ENCODE results near the gene KHDC1L.
"Not testable (repeated sequence)": the region's sequence is repeated elsewhere in the genome, so short reads cannot be mapped to it uniquely, and the experiment has no call there.

Gene KHDC1L

GRCh38 chr6:73207221-73207837 lies 18.0 kb downstream of the KHDC1L start:
- no peak for DNase-seq (ENCODE audit: low read depth in 3 of 3)

DNA sequence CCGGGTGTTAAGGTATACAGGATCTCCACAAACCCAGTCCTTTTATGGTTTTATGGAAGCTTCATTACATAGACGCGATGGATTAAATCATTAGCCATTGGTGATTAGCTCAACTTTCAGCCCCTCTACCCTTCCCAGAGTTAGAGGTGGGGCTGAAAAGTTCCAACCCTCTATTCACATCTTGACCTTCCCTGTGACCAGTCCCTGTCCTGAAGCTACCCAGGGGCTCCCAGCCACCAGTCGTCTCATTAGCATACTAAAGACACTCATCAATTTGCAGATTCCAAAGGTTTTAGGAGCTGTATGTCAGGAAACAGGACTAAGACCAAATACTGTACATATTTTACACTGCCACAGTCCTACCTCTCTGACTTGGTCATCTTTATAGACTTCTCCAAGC lies 21.0 kb downstream of the KHDC1L start:
- no peak for DNase-seq (ENCODE audit: low read depth in 3 of 3)

GRCh38 chr6:73203098-73203497 lies 22.2 kb downstream of the KHDC1L start:
- DNase-seq (ENCODE audit: low read depth in 3 of 3): no peak

DNA sequence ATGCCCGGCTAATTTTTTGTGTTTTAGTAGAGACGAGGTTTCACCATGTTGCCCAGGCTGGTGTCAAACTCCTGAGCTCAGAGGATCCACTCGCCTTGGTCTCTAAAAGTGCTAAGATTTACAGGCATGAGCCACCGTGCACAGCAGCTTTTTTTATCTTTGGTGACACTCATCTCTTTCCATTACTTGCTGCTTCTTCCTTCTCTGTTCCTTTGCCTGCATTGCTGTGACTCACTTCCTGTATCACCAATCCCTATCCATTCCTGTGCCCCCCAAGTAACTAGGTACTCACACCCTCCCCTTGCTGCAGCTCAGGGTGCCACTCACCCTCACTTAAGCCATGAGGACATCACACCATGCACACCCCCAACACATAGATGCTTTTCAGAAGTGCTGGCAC lies 24.6 kb downstream of the KHDC1L start:
- DNase-seq (ENCODE audit: low read depth in 3 of 3): no peak

DNA sequence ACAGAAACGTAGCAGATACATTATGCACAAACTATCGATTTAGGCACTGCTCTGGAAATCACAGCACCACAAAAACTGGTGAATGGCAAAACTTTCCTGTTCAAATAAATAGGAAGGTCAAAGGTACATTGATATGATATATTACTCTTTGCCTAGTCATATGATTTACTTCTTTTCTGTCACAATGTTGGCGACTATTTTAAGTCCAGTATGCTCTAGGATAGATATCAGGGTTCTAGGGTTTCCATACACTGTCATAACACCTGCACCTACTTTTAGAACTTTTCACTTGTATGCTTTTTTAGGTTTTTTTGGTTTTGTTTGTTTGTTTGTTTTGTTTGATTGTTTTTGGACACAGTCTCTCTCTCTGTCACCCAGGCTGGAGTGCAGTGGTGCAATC lies 25.0 kb downstream of the KHDC1L start:
- no peak for DNase-seq (ENCODE audit: low read depth in 3 of 3)

DNA sequence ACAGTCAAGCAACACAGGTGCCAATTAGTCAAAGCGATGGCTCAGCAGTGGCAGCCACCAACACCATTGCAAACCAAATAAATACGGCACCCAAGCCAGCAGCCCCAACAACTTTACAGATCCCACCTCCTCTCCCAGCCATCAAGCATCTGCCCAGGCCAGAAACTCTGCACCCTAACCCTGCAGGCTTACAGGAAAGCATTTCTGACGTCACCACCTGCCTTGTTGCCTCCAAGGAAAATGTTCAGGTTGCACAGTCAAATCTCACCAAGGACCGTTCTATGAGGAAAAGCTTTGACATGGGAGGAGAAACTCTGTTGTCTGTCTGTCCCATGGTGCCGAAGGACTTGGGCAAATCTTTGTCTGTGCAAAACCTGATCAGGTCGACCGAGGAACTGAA lies 30.6 kb downstream of the KHDC1L start:
- no peak for DNase-seq (ENCODE audit: low read depth in 3 of 3)

- DNase-seq (ENCODE audit: low read depth in 3 of 3): not testable (repeated sequence)
Observed at GRCh38 chr6:73193302-73193701, 32.0 kb downstream of the KHDC1L start.

GRCh38 chr6:73182021-73182607 lies 43.2 kb downstream of the KHDC1L start:
- DNase-seq (ENCODE audit: low read depth in 3 of 3): no peak

DNA sequence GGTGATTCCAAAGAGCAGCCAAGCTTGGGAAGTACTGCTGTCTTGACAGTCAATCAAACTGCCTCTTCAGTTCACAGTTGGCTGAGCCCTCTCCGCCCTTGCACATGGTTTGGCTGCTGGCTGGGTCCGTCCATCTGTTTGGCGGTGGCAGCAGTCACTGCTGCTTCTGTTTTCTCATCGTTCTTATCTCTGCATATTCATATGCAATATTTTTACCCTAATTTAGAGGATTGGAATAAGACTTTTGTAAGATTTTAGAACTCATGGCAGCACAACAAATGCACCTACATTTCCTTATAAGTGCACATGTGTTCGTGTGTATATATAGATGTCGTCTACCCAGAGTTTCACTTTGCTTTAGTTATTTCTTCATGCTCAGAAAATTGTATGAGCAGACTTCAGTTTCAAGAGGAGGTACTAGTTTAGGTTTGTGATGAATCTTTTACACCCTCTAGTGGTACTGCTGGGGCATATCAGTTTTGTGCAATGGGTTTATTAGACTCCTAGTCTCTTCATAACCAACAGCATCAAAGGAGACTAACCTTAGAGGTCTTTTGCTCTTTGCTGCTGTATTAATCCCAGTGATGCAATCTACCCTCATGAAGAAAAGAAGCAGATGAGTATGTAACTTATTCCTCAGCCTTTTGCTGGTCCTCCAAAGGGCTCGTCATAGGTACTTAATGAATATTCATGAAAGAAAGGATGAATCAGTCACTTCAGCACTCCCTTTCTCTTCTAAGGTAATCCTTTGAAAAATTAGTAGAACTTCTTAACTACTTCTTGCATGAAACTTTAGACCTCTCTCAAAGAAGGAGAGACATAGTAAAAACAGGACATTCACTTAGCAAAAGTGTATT lies 44.3 kb downstream of the KHDC1L start:
- no peak for DNase-seq (ENCODE audit: low read depth in 3 of 3)

DNA sequence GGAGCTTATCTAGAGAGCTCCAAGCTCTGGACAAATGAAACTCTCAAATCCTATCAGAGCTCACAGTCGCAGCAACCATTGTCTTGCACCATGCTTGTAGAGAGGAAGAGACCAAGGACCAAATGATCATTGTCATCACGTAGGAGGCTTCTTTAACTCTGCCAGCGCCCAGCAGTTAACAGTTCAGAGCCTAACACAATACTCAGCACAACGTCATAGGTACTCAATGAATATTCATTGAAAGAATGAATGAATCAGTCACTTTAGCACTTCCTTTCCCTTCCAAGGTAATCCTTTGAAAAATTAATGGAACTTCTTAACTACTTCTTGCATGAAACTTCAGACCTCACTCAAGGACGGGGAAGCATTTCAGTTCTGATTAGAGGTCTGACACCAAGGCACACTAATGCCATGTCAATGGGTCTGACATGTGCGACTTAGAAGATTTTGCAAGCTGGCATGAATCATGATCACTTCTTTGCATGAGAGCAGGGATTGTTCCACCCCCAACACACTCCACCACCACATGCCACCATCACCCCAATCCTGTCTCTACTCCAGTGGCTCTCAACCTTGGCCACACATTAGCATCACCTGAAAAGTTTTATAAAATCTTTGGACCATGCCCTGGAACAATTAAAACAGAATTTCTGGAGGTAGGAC lies 45.1 kb downstream of the KHDC1L start:
- no peak for DNase-seq (ENCODE audit: low read depth in 3 of 3)

DNA sequence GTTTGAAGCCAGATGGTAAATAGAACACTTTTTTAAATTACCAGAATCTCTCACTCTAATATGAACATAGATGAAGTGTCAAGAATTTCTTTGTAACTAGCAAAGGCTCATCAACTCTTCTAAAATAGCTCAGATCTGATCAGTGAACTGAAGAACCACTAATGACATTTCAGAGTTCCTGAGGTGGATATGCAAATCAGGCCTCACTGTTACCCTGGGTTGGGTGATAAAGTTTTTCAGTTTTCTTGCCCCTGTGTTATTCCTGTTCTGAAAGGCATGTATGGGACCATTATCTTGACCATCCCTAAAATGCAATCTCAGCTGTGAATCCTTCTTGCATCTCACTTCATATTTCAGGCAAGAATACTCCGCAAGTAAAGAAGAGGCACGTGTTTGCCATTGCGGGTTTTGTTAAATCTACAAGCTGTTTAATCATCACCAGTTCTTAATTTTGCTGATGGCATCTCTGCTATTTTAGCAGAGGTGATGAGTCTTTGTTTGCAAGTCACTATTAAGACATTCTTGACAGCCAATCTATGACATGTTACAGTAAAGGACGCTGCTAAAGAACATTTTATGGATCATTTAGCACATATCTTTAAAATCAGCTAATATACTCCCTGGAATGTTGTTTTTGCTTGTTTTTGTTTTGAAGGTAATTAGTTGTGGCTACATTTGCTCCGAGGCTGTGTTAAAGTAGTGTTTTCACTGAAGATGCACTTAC lies 47.9 kb downstream of the KHDC1L start:
- no peak for DNase-seq (ENCODE audit: low read depth in 3 of 3)

- no peak for DNase-seq (ENCODE audit: low read depth in 3 of 3)
Observed at GRCh38 chr6:73176057-73176456, 49.2 kb downstream of the KHDC1L start.

GRCh38 chr6:73174646-73175045 lies 50.6 kb downstream of the KHDC1L start:
- DNase-seq (ENCODE audit: low read depth in 3 of 3): no peak
